ENCODE measurements around the gene NOS1AP.
"Not testable (repeated sequence)": the region's sequence is repeated elsewhere in the genome, so short reads cannot be mapped to it uniquely, and the experiment has no call there.

The NOS1AP gene

DNA sequence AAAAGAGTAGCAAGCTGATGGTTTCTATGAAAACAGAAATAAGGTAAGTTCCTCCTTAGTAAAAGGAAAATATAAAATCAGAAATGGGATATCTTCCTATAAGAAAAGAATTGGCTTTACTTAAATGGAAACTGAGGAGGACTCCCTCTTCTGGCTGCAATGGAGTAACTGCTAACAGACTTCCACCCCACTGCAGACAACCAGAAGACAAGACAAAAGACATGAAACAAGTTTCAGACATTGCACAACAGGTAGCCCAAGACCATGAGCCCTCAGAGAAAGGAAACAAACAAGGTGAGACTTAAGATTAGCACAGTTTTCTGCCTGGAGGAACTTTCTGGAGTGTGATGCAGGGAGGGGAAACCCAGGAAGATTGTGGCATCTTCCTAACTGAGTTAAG is 28.8 kb upstream of the NOS1AP start:
- Histone ChIP-seq H3K4me2 (ENCODE audit: low read length) (no peak overlapping the region), H3K4me1 (ENCODE audit: control insufficient read depth, low read depth, low read length) (no peaks in the 10 kb centered on the region), H2AK5ac (ENCODE audit: low read length) (no peak overlapping the region), H3K56ac (ENCODE audit: low read length) (no peak overlapping the region), H3K79me1 (ENCODE audit: low read length) (no peaks in the 10 kb centered on the region), H3K4me3 (ENCODE audit: low read length) (no peak overlapping the region), H3K27me3 (ENCODE audit: insufficient read depth, low read length, poor library complexity) (no peaks in the 10 kb centered on the region), H3K9ac (ENCODE audit: low read length) (no peak overlapping the region), H3K27ac (ENCODE audit: low read depth, low read length) (no peak overlapping the region), H4K8ac (ENCODE audit: low read depth, low read length) (no peak overlapping the region), H3K23ac (ENCODE audit: low read length) (no peak overlapping the region), H2BK5ac (ENCODE audit: low read length) (no peak overlapping the region), H3K4ac (ENCODE audit: low read depth, low read length) (no peak overlapping the region), H4K5ac (ENCODE audit: low read length) (no peak overlapping the region), H3K79me2 (ENCODE audit: control insufficient read depth, insufficient read depth, low read length) (no peaks in the 10 kb centered on the region), H3K18ac (ENCODE audit: low read length) (no peak overlapping the region), H3K36me3 (ENCODE audit: control insufficient read depth, insufficient read depth, low read length) (no peaks in the 10 kb centered on the region), H2BK120ac (ENCODE audit: low read depth, low read length) (no peak overlapping the region), H2BK15ac (replicated peaks; ENCODE audit: low read depth) (no peak overlapping the region)
- DNase-seq: peak; percentile 69

DNA sequence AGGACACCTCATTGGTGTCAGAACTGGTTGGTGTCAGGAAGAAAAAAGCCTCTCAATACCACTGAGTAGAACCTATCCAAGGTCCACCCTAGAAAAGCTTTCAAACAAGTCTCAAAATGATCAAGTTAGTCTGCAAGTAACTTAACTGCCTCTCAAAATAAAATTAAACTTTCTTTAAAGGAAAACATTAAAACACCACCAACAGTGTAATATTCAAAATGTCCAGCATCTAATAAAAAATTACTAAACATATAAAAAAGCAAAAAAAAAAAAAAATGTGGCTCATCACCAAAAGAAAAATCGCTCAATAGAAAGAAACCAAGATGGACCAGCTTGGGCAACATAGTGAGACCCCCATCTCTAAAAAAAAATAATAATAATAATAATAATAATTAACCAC is 27.1 kb upstream of the NOS1AP start:
- WGBS (ENCODE audit: extremely low coverage, insufficient coverage, low lambda C conversion rate): no CpG with 5 or more reads among the region's 1 CpG
- H3K79me1 ChIP-seq (ENCODE audit: low read length): no peaks in the 10 kb centered on the region
- no peaks in the 10 kb centered on the region for H3K36me3 ChIP-seq (ENCODE audit: control insufficient read depth, insufficient read depth, low read length)
- H4K8ac ChIP-seq (ENCODE audit: low read depth, low read length): no peak overlapping the region
- no peak overlapping the region for H3K4me3 ChIP-seq (ENCODE audit: low read length)
- H3K27me3 ChIP-seq (ENCODE audit: insufficient read depth, low read length, poor library complexity): no peaks in the 10 kb centered on the region
- DNase-seq: no peak
- H3K4ac ChIP-seq (ENCODE audit: low read depth, low read length): no peak overlapping the region
- H3K23ac ChIP-seq (ENCODE audit: low read length): no peak overlapping the region
- no peak overlapping the region for H2AK5ac ChIP-seq (ENCODE audit: low read length)
- no peak overlapping the region for H2BK15ac ChIP-seq (replicated peaks; ENCODE audit: low read depth)
- no peak overlapping the region for H2BK5ac ChIP-seq (ENCODE audit: low read length)
- no peak overlapping the region for H3K56ac ChIP-seq (ENCODE audit: low read length)
- H3K4me1 ChIP-seq (ENCODE audit: control insufficient read depth, low read depth, low read length): no peaks in the 10 kb centered on the region
- H4K5ac ChIP-seq (ENCODE audit: low read length): no peak overlapping the region
- H3K79me2 ChIP-seq (ENCODE audit: control insufficient read depth, insufficient read depth, low read length): no peaks in the 10 kb centered on the region
- no peak overlapping the region for H3K9ac ChIP-seq (ENCODE audit: low read length)
- no peak overlapping the region for H2BK120ac ChIP-seq (ENCODE audit: low read depth, low read length)
- H3K18ac ChIP-seq (ENCODE audit: low read length): no peak overlapping the region
- H3K27ac ChIP-seq (ENCODE audit: low read depth, low read length): no peak overlapping the region
- no peak overlapping the region for H3K4me2 ChIP-seq (ENCODE audit: low read length)

DNA sequence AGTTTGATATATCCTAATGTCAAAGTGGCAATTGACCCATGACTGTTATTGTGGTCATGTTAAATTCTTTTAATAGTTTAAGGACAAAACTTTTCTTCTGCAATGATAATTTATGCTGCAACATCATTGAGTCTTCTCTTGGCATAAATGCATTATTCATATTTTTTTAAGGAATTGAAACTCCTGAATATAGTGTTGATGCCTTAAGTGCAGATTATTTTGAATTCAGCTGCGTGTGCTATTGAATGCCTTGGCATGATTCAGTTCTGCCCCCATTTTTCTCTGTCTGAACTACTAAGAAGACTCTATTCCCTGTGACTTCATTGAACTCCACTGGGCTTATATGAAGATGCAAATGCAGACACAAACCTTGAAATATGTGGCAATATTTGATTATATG is 22.6 kb upstream of the NOS1AP start:
- DNase-seq: no peak
- no CpG with 5 or more reads among the region's 1 CpG for WGBS (ENCODE audit: extremely low coverage, insufficient coverage, low lambda C conversion rate)
- no peak overlapping the region for H4K5ac ChIP-seq (ENCODE audit: low read length)
- H3K79me1 ChIP-seq (ENCODE audit: low read length): no peaks in the 10 kb centered on the region
- no peak overlapping the region for H2BK5ac ChIP-seq (ENCODE audit: low read length)
- no peak overlapping the region for H4K8ac ChIP-seq (ENCODE audit: low read depth, low read length)
- H2AK5ac ChIP-seq (ENCODE audit: low read length): no peak overlapping the region
- H3K4me3 ChIP-seq (ENCODE audit: low read length): no peak overlapping the region
- no peaks in the 10 kb centered on the region for H3K79me2 ChIP-seq (ENCODE audit: control insufficient read depth, insufficient read depth, low read length)
- no peaks in the 10 kb centered on the region for H3K36me3 ChIP-seq (ENCODE audit: control insufficient read depth, insufficient read depth, low read length)
- H3K56ac ChIP-seq (ENCODE audit: low read length): no peak overlapping the region
- H3K27me3 ChIP-seq (ENCODE audit: insufficient read depth, low read length, poor library complexity): no peaks in the 10 kb centered on the region
- H3K4me2 ChIP-seq (ENCODE audit: low read length): no peak overlapping the region
- no peak overlapping the region for H3K9ac ChIP-seq (ENCODE audit: low read length)
- no peak overlapping the region for H2BK120ac ChIP-seq (ENCODE audit: low read depth, low read length)
- H3K4me1 ChIP-seq (ENCODE audit: control insufficient read depth, low read depth, low read length): no peaks in the 10 kb centered on the region
- H2BK15ac ChIP-seq (replicated peaks; ENCODE audit: low read depth): no peak overlapping the region
- no peak overlapping the region for H3K18ac ChIP-seq (ENCODE audit: low read length)
- H3K27ac ChIP-seq (ENCODE audit: low read depth, low read length): no peak overlapping the region
- no peak overlapping the region for H3K4ac ChIP-seq (ENCODE audit: low read depth, low read length)
- no peak overlapping the region for H3K23ac ChIP-seq (ENCODE audit: low read length)

DNA sequence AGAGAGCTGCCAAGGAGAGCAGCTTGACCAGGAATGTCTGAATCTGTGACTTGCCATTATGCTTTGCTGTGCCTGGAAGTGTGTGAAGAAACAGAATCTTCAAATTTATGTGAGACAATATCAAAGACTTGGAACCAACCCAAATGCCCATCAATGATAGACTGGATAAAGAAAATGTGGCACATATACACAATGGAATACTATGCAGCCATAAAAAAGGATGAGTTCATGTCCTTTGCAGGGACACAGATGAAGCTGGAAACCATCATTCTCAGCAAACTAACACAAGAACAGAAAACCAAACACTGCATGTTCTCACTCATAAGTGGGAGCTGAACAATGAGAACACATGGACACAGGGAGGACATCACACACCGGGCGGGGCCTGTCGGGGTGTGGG is 15.5 kb upstream of the NOS1AP start:
- WGBS (ENCODE audit: extremely low coverage, insufficient coverage, low lambda C conversion rate): no CpG with 5 or more reads among the region's 3 CpGs
- H4K8ac ChIP-seq (ENCODE audit: low read depth, low read length); H3K79me2 ChIP-seq (ENCODE audit: control insufficient read depth, insufficient read depth, low read length); H4K5ac ChIP-seq (ENCODE audit: low read length); H3K23ac ChIP-seq (ENCODE audit: low read length); H3K36me3 ChIP-seq (ENCODE audit: control insufficient read depth, insufficient read depth, low read length); H3K18ac ChIP-seq (ENCODE audit: low read length); H3K4me3 ChIP-seq (ENCODE audit: low read length); H3K4me2 ChIP-seq (ENCODE audit: low read length); H3K27me3 ChIP-seq (ENCODE audit: insufficient read depth, low read length, poor library complexity); H3K79me1 ChIP-seq (ENCODE audit: low read length); H3K4ac ChIP-seq (ENCODE audit: low read depth, low read length); H2BK5ac ChIP-seq (ENCODE audit: low read length); H2BK120ac ChIP-seq (ENCODE audit: low read depth, low read length); H3K9ac ChIP-seq (ENCODE audit: low read length); H3K56ac ChIP-seq (ENCODE audit: low read length); H2AK5ac ChIP-seq (ENCODE audit: low read length); H3K27ac ChIP-seq (ENCODE audit: low read depth, low read length); H3K4me1 ChIP-seq (ENCODE audit: control insufficient read depth, low read depth, low read length); DNase-seq; H2BK15ac ChIP-seq (replicated peaks; ENCODE audit: low read depth): not testable (repeated sequence)

DNA sequence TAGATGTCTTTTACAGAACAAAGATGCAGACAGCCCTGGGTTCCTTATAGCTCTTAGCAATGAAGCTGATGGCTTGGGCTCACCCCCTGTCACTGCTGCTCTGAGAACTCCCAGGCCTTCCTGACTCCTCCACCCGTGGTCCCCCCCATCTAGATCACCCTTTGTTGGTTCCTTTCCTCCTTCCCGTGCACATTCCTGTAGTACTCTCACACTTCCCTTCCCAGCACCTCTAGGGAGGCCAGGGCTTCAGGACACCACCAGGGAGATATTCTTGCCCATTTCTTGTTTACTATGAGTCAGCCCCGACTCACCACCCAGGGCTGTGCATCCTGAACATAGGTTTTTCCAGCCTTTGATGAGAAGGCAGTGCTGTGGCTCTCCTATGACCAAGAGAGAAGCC is 14.4 kb upstream of the NOS1AP start:
- no peak overlapping the region for H2BK5ac ChIP-seq (ENCODE audit: low read length)
- no peak overlapping the region for H3K18ac ChIP-seq (ENCODE audit: low read length)
- H3K23ac ChIP-seq (ENCODE audit: low read length): no peak overlapping the region
- H3K36me3 ChIP-seq (ENCODE audit: control insufficient read depth, insufficient read depth, low read length): no peaks in the 10 kb centered on the region
- no peak for DNase-seq
- no peak overlapping the region for H4K8ac ChIP-seq (ENCODE audit: low read depth, low read length)
- no peak overlapping the region for H2BK120ac ChIP-seq (ENCODE audit: low read depth, low read length)
- H3K27ac ChIP-seq (ENCODE audit: low read depth, low read length): no peak overlapping the region
- no peaks in the 10 kb centered on the region for H3K4me1 ChIP-seq (ENCODE audit: control insufficient read depth, low read depth, low read length)
- WGBS (ENCODE audit: extremely low coverage, insufficient coverage, low lambda C conversion rate): no CpG with 5 or more reads among the region's 3 CpGs
- no peak overlapping the region for H3K56ac ChIP-seq (ENCODE audit: low read length)
- H3K27me3 ChIP-seq (ENCODE audit: insufficient read depth, low read length, poor library complexity): no peaks in the 10 kb centered on the region
- H3K4ac ChIP-seq (ENCODE audit: low read depth, low read length): no peak overlapping the region
- no peaks in the 10 kb centered on the region for H3K79me2 ChIP-seq (ENCODE audit: control insufficient read depth, insufficient read depth, low read length)
- H4K5ac ChIP-seq (ENCODE audit: low read length): no peak overlapping the region
- no peak overlapping the region for H3K9ac ChIP-seq (ENCODE audit: low read length)
- H3K79me1 ChIP-seq (ENCODE audit: low read length): no peaks in the 10 kb centered on the region
- H3K4me3 ChIP-seq (ENCODE audit: low read length): no peak overlapping the region
- H2AK5ac ChIP-seq (ENCODE audit: low read length): no peak overlapping the region
- no peak overlapping the region for H3K4me2 ChIP-seq (ENCODE audit: low read length)
- no peak overlapping the region for H2BK15ac ChIP-seq (replicated peaks; ENCODE audit: low read depth)

DNA sequence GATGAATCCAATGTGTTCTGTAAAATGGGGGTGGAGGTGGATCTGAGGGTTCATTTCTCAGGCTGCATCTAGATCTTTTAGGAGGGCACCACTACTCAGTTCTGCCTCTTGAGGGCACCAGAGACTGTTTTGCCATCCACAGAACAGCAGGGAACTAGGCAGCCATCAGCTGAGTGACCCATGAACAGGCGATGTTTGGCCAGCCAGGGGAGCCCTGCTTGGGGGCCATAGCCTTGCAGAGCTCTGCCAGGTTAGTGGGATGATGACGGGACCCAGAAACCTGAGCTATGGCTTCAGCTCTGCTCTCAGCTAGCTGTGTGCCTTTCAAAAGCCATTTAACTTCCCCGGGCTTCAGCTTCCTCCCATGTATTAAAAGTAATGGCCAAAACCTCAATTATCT is 13.4 kb upstream of the NOS1AP start:
- H3K79me1 ChIP-seq (ENCODE audit: low read length): no peaks in the 10 kb centered on the region
- H3K18ac ChIP-seq (ENCODE audit: low read length): no peak overlapping the region

More for the DNA sequence above, 13.4 kb upstream of the NOS1AP start:
- DNase-seq: peak; percentile 85
- Histone ChIP-seq H4K8ac (ENCODE audit: low read depth, low read length) (no peak overlapping the region), H2BK120ac (ENCODE audit: low read depth, low read length) (no peak overlapping the region), H3K79me2 (ENCODE audit: control insufficient read depth, insufficient read depth, low read length) (no peaks in the 10 kb centered on the region), H3K4me3 (ENCODE audit: low read length) (no peak overlapping the region), H3K23ac (ENCODE audit: low read length) (no peak overlapping the region), H2BK15ac (replicated peaks; ENCODE audit: low read depth) (no peak overlapping the region), H3K56ac (ENCODE audit: low read length) (no peak overlapping the region), H2AK5ac (ENCODE audit: low read length) (no peak overlapping the region), H3K27me3 (ENCODE audit: insufficient read depth, low read length, poor library complexity) (no peaks in the 10 kb centered on the region), H3K27ac (ENCODE audit: low read depth, low read length) (no peak overlapping the region), H3K36me3 (ENCODE audit: control insufficient read depth, insufficient read depth, low read length) (no peaks in the 10 kb centered on the region), H4K5ac (ENCODE audit: low read length) (no peak overlapping the region), H3K4ac (ENCODE audit: low read depth, low read length) (no peak overlapping the region), H3K4me1 (ENCODE audit: control insufficient read depth, low read depth, low read length) (no peaks in the 10 kb centered on the region), H3K4me2 (ENCODE audit: low read length) (no peak overlapping the region), H2BK5ac (ENCODE audit: low read length) (no peak overlapping the region), H3K9ac (ENCODE audit: low read length) (no peak overlapping the region)
- no CpG with 5 or more reads among the region's 3 CpGs for WGBS (ENCODE audit: extremely low coverage, insufficient coverage, low lambda C conversion rate)
